SU-DHL-6 (cell line): ENCODE data around the gene NT5DC2.

Experiments
- H2AFZ ChIP-seq: fragments of 200-600 bp; sonication (generic); 2 replicates; pipeline ENCODE4 v1.6.1; 2014; ENCODE audit warnings: low read depth, mild to moderate bottlenecking, moderate library complexity, mixed read lengths, antibody characterized with exemption, low read length; ENCODE audit not compliant: severe bottlenecking
- H3F3A ChIP-seq: fragments of 200-600 bp; shearing (Covaris generic); 2 replicates; pipeline ENCODE4 v1.6.0; 2016; ENCODE audit warnings: antibody characterized with exemption, mild to moderate bottlenecking; ENCODE audit not compliant: insufficient read depth
- H3K27ac ChIP-seq: fragments of 200-600 bp; sonication (generic); 2 replicates; pipeline ENCODE4 v1.5.1; 2016; ENCODE audit warnings: low read depth, mild to moderate bottlenecking, low read length, moderate library complexity, mixed read lengths
- H3K27me3 ChIP-seq: fragments of 200-600 bp; sonication (generic), shearing (Covaris generic); 2 replicates; pipeline ENCODE4 v1.6.0; 2014; ENCODE audit warnings: mild to moderate bottlenecking, low read length
- H3K36me3 ChIP-seq: fragments of 200-600 bp; sonication (generic); 2 replicates; pipeline ENCODE4 v1.6.1; 2014; ENCODE audit warnings: mild to moderate bottlenecking, low read length, mixed read lengths
- H3K4me2 ChIP-seq: fragments of 300-600, 200-600 bp; shearing (Covaris generic), sonication (generic); 2 replicates; pipeline ENCODE4 v1.6.0; 2014; ENCODE audit warnings: low read length, low read depth, mild to moderate bottlenecking; ENCODE audit not compliant: poor library complexity, severe bottlenecking
- H3K4me3 ChIP-seq: fragments of 200-600 bp; sonication (generic); 2 replicates; pipeline ENCODE4 v1.5.1; 2014; ENCODE audit warnings: antibody characterized with exemption, low read length, mild to moderate bottlenecking, mixed read lengths; ENCODE audit not compliant: insufficient read depth, poor library complexity, severe bottlenecking
- H3K79me2 ChIP-seq: fragments of 200-600 bp; sonication (generic); 2 replicates; pipeline ENCODE4 v1.6.1; 2014; ENCODE audit warnings: mild to moderate bottlenecking, low read length, moderate library complexity; ENCODE audit not compliant: insufficient read depth
- H3K9ac ChIP-seq: fragments of 200-600 bp; sonication (generic); 2 replicates; pipeline ENCODE4 v1.7.0; 2014; ENCODE audit warnings: mild to moderate bottlenecking, low read length
- H3K9me2 ChIP-seq: fragments of 200-600 bp; sonication (generic); replicated peaks from 2 replicates; pipeline ENCODE4 v1.6.1; 2014; ENCODE audit warnings: low read length; ENCODE audit not compliant: insufficient read depth
- H3K9me3 ChIP-seq: fragments of 200-600 bp; sonication (generic); 2 replicates; pipeline ENCODE4 v1.6.1; 2014; ENCODE audit warnings: low read length, mixed read lengths; ENCODE audit not compliant: insufficient read depth
- H4K20me1 ChIP-seq: fragments of 200-600 bp; sonication (generic); 2 replicates; pipeline ENCODE4 v1.6.1; 2014; ENCODE audit warnings: low read depth, mild to moderate bottlenecking, antibody characterized with exemption, low read length, moderate library complexity, mixed read lengths
- CTCF ChIP-seq: fragments of 200-600 bp; sonication (generic); IDR thresholded peaks from one replicate; pipeline ENCODE4 v1.5.1; 2017; ENCODE audit warnings: antibody characterized with exemption, mild to moderate bottlenecking, low read length, moderate library complexity; ENCODE audit not compliant: insufficient read depth, poor library complexity, severe bottlenecking
- EZH2phosphoT487 ChIP-seq: fragments of 200-600 bp; sonication (generic), shearing (Covaris generic); conservative IDR thresholded peaks from 2 replicates; pipeline ENCODE4 v1.6.1; 2018; ENCODE audit warnings: mild to moderate bottlenecking, antibody characterized with exemption, low read length, moderate library complexity, mixed read lengths

NT5DC2 gene

GRCh38 chr3:52537165-52537620, 3.5 kb upstream of the NT5DC2 start:
- H3K36me3 ChIP-seq, result peaks cover 6% of the 10 kb centered on the region; the same call in 1 of the 2 replicates
- peak overlapping the region; percentile 50; the same call in 1 of the 2 replicates for H3K27ac ChIP-seq
- H3K9me3 ChIP-seq, result no peaks in the 10 kb centered on the region
- H3K4me3 ChIP-seq, result peak overlapping the region; percentile 88
- peaks cover 12% of the 10 kb centered on the region; the same call in 1 of the 2 replicates for H4K20me1 ChIP-seq
- no peak overlapping the region for H2AFZ ChIP-seq
- peaks cover 58% of the 10 kb centered on the region for H3K79me2 ChIP-seq
- no peak for TF ChIP-seq CTCF
- TF ChIP-seq EZH2phosphoT487, result no peak
- peak overlapping the region; percentile 81 for H3K4me2 ChIP-seq
- H3K27me3 ChIP-seq, result no peaks in the 10 kb centered on the region
- peak overlapping the region; percentile 94 for H3K9ac ChIP-seq
- H3K9me2 ChIP-seq, result no peaks in the 10 kb centered on the region
- peaks cover 39% of the 10 kb centered on the region for H3F3A ChIP-seq

- TF ChIP-seq CTCF (no peak), EZH2phosphoT487 (no peak)
- Histone ChIP-seq H3K4me3 (peak within 1 kb of the TSS; percentile 88), H3K9ac (peak within 1 kb of the TSS; percentile 94), H3K9me3 (no peaks in the 10 kb centered on the region), H3K79me2 (peaks cover 60% of the 10 kb centered on the region), H3K4me2 (peak within 1 kb of the TSS; percentile 81), H4K20me1 (peaks cover 16% of the 10 kb centered on the region; the same call in 1 of the 2 replicates), H3K9me2 (no peaks in the 10 kb centered on the region), H2AFZ (peak within 1 kb of the TSS; percentile 55), H3K27me3 (no peaks in the 10 kb centered on the region), H3F3A (peaks cover 38% of the 10 kb centered on the region), H3K27ac (peak within 1 kb of the TSS; percentile 83), H3K36me3 (peaks cover 6% of the 10 kb centered on the region; the same call in 1 of the 2 replicates)
Observed at GRCh38 chr3:52536369-52537164, 2.9 kb upstream of the NT5DC2 start, which contains the start of gene UQCC5. Gene UQCC5, plus strand, starts transcription at chr3:52536605. Its CDS starts 151 bp downstream, at chr3:52536756.

GRCh38 chr3:52536112-52536368, 2.4 kb upstream of the NT5DC2 start:
- H3K9ac ChIP-seq, result peak overlapping the region; percentile 21; the same call in 1 of the 2 replicates
- H3K27ac ChIP-seq, result peak overlapping the region; percentile 37
- H3K79me2 ChIP-seq, result peaks cover 63% of the 10 kb centered on the region
- H3K27me3 ChIP-seq, result no peaks in the 10 kb centered on the region
- TF ChIP-seq EZH2phosphoT487 (no peak), CTCF (no peak)
- H2AFZ ChIP-seq, result peak overlapping the region; percentile 50
- H3F3A ChIP-seq, result peaks cover 33% of the 10 kb centered on the region
- H3K9me2 ChIP-seq, result no peaks in the 10 kb centered on the region
- peaks cover 6% of the 10 kb centered on the region; the same call in 1 of the 2 replicates for H3K36me3 ChIP-seq
- H3K4me2 ChIP-seq, result peak overlapping the region; percentile 79
- peaks cover 13% of the 10 kb centered on the region; the same call in 1 of the 2 replicates for H4K20me1 ChIP-seq
- peak overlapping the region; percentile 30 for H3K4me3 ChIP-seq
- H3K9me3 ChIP-seq, result no peaks in the 10 kb centered on the region
